ENCODE data around the gene IGHMBP2.

IGHMBP2 gene

GRCh38 chr11:68938088-68938487 is 34.4 kb downstream of the IGHMBP2 start:
- H3K9me3 ChIP-seq = no peaks in the 10 kb centered on the region
- no peak for TF ChIP-seq Cebpa-rat (IDR thresholded peaks at IDR 0.05)
- H4K20me1 ChIP-seq = peaks cover 58% of the 10 kb centered on the region
- H3K4me3 ChIP-seq = no peak overlapping the region
- H3K4me1 ChIP-seq = peaks cover 32% of the 10 kb centered on the region
- H3K27ac ChIP-seq = no peak overlapping the region
- no peak overlapping the region for H3K9ac ChIP-seq
- no peaks in the 10 kb centered on the region for H3K27me3 ChIP-seq
- H3K4me2 ChIP-seq = no peak overlapping the region
- peaks cover 72% of the 10 kb centered on the region for H3K36me3 ChIP-seq

GRCh38 chr11:68938816-68939582 is 35.3 kb downstream of the IGHMBP2 start:
- Histone ChIP-seq H4K20me1 (peaks cover 49% of the 10 kb centered on the region), H3K27me3 (no peaks in the 10 kb centered on the region), H3K36me3 (peaks cover 63% of the 10 kb centered on the region), H3K27ac (no peak overlapping the region), H3K9ac (no peak overlapping the region), H3K4me1 (peaks cover 38% of the 10 kb centered on the region), H3K4me3 (no peak overlapping the region), H3K4me2 (peak overlapping the region; percentile 74), H3K9me3 (no peaks in the 10 kb centered on the region)
- no peak for TF ChIP-seq Cebpa-rat (IDR thresholded peaks at IDR 0.05)

- no peaks in the 10 kb centered on the region for H3K27me3 ChIP-seq
- no peak overlapping the region for H3K9ac ChIP-seq
- H3K27ac ChIP-seq = no peak overlapping the region
- no peak for TF ChIP-seq Cebpa-rat (IDR thresholded peaks at IDR 0.05)
- H4K20me1 ChIP-seq = peaks cover 41% of the 10 kb centered on the region
- H3K4me1 ChIP-seq = peaks cover 38% of the 10 kb centered on the region
- peak overlapping the region; percentile 74 for H3K4me2 ChIP-seq
- peaks cover 55% of the 10 kb centered on the region for H3K36me3 ChIP-seq
- no peak overlapping the region for H3K4me3 ChIP-seq
- no peaks in the 10 kb centered on the region for H3K9me3 ChIP-seq
Measured at GRCh38 chr11:68939583-68940555, 36.2 kb downstream of the IGHMBP2 start.

GRCh38 chr11:68940651-68941323 is 37.1 kb downstream of the IGHMBP2 start:
- Histone ChIP-seq H3K4me3 (no peak overlapping the region), H3K36me3 (peaks cover 46% of the 10 kb centered on the region), H4K20me1 (peaks cover 38% of the 10 kb centered on the region), H3K4me2 (no peak overlapping the region), H3K27ac (no peak overlapping the region), H3K27me3 (no peaks in the 10 kb centered on the region), H3K4me1 (peaks cover 36% of the 10 kb centered on the region), H3K9me3 (no peaks in the 10 kb centered on the region), H3K9ac (no peak overlapping the region)
- no peak for TF ChIP-seq Cebpa-rat (IDR thresholded peaks at IDR 0.05)

- H3K4me2 ChIP-seq = no peak overlapping the region
- peaks cover 38% of the 10 kb centered on the region for H4K20me1 ChIP-seq
- no peaks in the 10 kb centered on the region for H3K9me3 ChIP-seq
- no peak overlapping the region for H3K4me3 ChIP-seq
- H3K27ac ChIP-seq = no peak overlapping the region
- H3K36me3 ChIP-seq = peaks cover 39% of the 10 kb centered on the region
- H3K4me1 ChIP-seq = peaks cover 33% of the 10 kb centered on the region
- no peak for TF ChIP-seq Cebpa-rat (IDR thresholded peaks at IDR 0.05)
- no peak overlapping the region for H3K9ac ChIP-seq
- no peaks in the 10 kb centered on the region for H3K27me3 ChIP-seq
Measured at GRCh38 chr11:68941324-68942094, 37.8 kb downstream of the IGHMBP2 start.

GRCh38 chr11:68942095-68942620 is 38.5 kb downstream of the IGHMBP2 start:
- Histone ChIP-seq H3K27ac (no peak overlapping the region), H3K27me3 (no peaks in the 10 kb centered on the region), H3K9me3 (no peaks in the 10 kb centered on the region), H4K20me1 (peaks cover 32% of the 10 kb centered on the region), H3K4me3 (no peak overlapping the region), H3K36me3 (peaks cover 32% of the 10 kb centered on the region), H3K9ac (no peak overlapping the region), H3K4me2 (no peak overlapping the region), H3K4me1 (peaks cover 33% of the 10 kb centered on the region)
- TF ChIP-seq Cebpa-rat (IDR thresholded peaks at IDR 0.05) = no peak

GRCh38 chr11:68942751-68943271 is 39.1 kb downstream of the IGHMBP2 start:
- no peak overlapping the region for H3K4me2 ChIP-seq
- H3K36me3 ChIP-seq = peaks cover 26% of the 10 kb centered on the region
- peaks cover 25% of the 10 kb centered on the region for H4K20me1 ChIP-seq
- H3K27ac ChIP-seq = no peak overlapping the region
- no peaks in the 10 kb centered on the region for H3K9me3 ChIP-seq
- H3K9ac ChIP-seq = no peak overlapping the region
- H3K4me3 ChIP-seq = no peak overlapping the region
- peaks cover 37% of the 10 kb centered on the region for H3K4me1 ChIP-seq
- TF ChIP-seq Cebpa-rat (IDR thresholded peaks at IDR 0.05) = no peak
- no peaks in the 10 kb centered on the region for H3K27me3 ChIP-seq

- Histone ChIP-seq H3K4me1 (peaks cover 27% of the 10 kb centered on the region), H3K4me2 (no peak overlapping the region), H4K20me1 (no peaks in the 10 kb centered on the region), H3K36me3 (no peaks in the 10 kb centered on the region), H3K9ac (no peak overlapping the region), H3K4me3 (no peak overlapping the region), H3K9me3 (no peaks in the 10 kb centered on the region), H3K27me3 (no peaks in the 10 kb centered on the region), H3K27ac (no peak overlapping the region)
- no peak for TF ChIP-seq Cebpa-rat (IDR thresholded peaks at IDR 0.05)
Measured at GRCh38 chr11:68946416-68947090, 42.9 kb downstream of the IGHMBP2 start.
